HEK293 (cell line): ENCODE data around the gene ACP4.
A peak's percentile ranks its signal among the peaks of the same experiment; 100 is the strongest.

Source experiments
- CTCF ChIA-PET: fragments of 350-600 bp; formaldehyde crosslinking; extraction: SDS; loops from one replicate; lab custom pipeline; 2021; ENCODE audit warnings: antibody characterized with exemption; lab: Yijun Ruan, JAX
- POLR2A ChIA-PET: fragments of 300-600 bp; formaldehyde crosslinking; extraction: SDS; loops from one replicate; lab custom pipeline; 2020; ENCODE audit warnings: antibody characterized with exemption, inconsistent platforms; lab: Yijun Ruan, JAX
- H3K27ac ChIP-seq: fragments of 200-500 bp; sonication (Bioruptor generic); 2 replicates; pipeline ENCODE4 v1.5.1; 2014; ENCODE audit warnings: low read depth, low read length, control low read depth, inconsistent platforms; ENCODE audit errors: extremely low read depth
- H3K36me3 ChIP-seq, 2 experiments: fragments of 200-500 bp in 1 of 2; sonication (Bioruptor generic) in 1 of 2; 1 replicate in 1 of 2; 2 replicates in 1 of 2; pipeline ENCODE4 v1.5.1; 2014 to 2017; ENCODE audit warnings: inconsistent platforms in 2 of 2, low read length in 2 of 2; ENCODE audit not compliant: control insufficient read depth in 2 of 2, insufficient read depth in 1 of 2
- H3K4me1 ChIP-seq: fragments of 200-500 bp; sonication (Bioruptor generic); 2 replicates; pipeline ENCODE4 v1.5.1; 2014; ENCODE audit warnings: mild to moderate bottlenecking, low read length, inconsistent platforms; ENCODE audit not compliant: control insufficient read depth, insufficient read depth
- H3K4me3 ChIP-seq: 2 replicates; pipeline ENCODE4 v1.5.1; 2011; ENCODE audit warnings: low read depth, mild to moderate bottlenecking, control low read depth, low read length, moderate library complexity
- H3K9me3 ChIP-seq: fragments of 200-500 bp; sonication (Bioruptor generic); 2 replicates; pipeline ENCODE4 v1.5.1; 2014; ENCODE audit warnings: low read depth, low read length, inconsistent platforms; ENCODE audit not compliant: control insufficient read depth, insufficient read depth
- ZBTB17 ChIP-seq: fragments of 450-650 bp; formaldehyde crosslinking; IDR thresholded peaks from 2 replicates; pipeline ENCODE4 v1.5.1; 2016; ENCODE audit warnings: missing biosample characterization, missing genetic modification characterization
- ZFHX2 ChIP-seq: fragments of 450-650 bp; formaldehyde crosslinking; conservative IDR thresholded peaks from 2 replicates; pipeline ENCODE4 v1.5.1; 2016; ENCODE audit warnings: missing biosample characterization, missing genetic modification characterization
- ZNF621 ChIP-seq: fragments of 450-650 bp; formaldehyde crosslinking; IDR thresholded peaks from 2 replicates; pipeline ENCODE4 v1.5.1; 2017; ENCODE audit warnings: missing biosample characterization, missing genetic modification characterization
- ZNF623 ChIP-seq: fragments of 450-650 bp; formaldehyde crosslinking; IDR thresholded peaks from 2 replicates; pipeline ENCODE4 v1.5.1; 2016; ENCODE audit warnings: missing biosample characterization, missing genetic modification characterization
- ZNF768 ChIP-seq: fragments of 450-650 bp; formaldehyde crosslinking; IDR thresholded peaks from 2 replicates; pipeline ENCODE4 v1.5.1; 2018; ENCODE audit warnings: missing biosample characterization, mild to moderate bottlenecking, missing genetic modification characterization
- ZSCAN23 ChIP-seq: fragments of 450-650 bp; formaldehyde crosslinking; IDR thresholded peaks from 2 replicates; pipeline ENCODE4 v1.5.1; 2016; ENCODE audit warnings: missing biosample characterization, missing genetic modification characterization
- TF ChIP-seq, protein P1 (sequence below): fragments of 450-650 bp; formaldehyde crosslinking; IDR thresholded peaks from 2 replicates; pipeline ENCODE4 v1.5.1; 2016; ENCODE audit warnings: missing biosample characterization, missing genetic modification characterization
- TF ChIP-seq, protein P2 (sequence below): fragments of 450-650 bp; formaldehyde crosslinking; IDR thresholded peaks from 2 replicates; pipeline ENCODE4 v1.5.1; 2016; ENCODE audit warnings: missing biosample characterization, missing genetic modification characterization
- TF ChIP-seq, protein P3 (sequence below): fragments of 450-650 bp; formaldehyde crosslinking; IDR thresholded peaks from 2 replicates; pipeline ENCODE4 v1.5.1; 2016; ENCODE audit warnings: missing biosample characterization, missing genetic modification characterization
- TF ChIP-seq, protein P4 (sequence below): fragments of 450-650 bp; formaldehyde crosslinking; IDR thresholded peaks from 2 replicates; pipeline ENCODE4 v1.5.1; 2016; ENCODE audit warnings: missing biosample characterization, missing genetic modification characterization, borderline replicate concordance

Gene ACP4

DNA sequence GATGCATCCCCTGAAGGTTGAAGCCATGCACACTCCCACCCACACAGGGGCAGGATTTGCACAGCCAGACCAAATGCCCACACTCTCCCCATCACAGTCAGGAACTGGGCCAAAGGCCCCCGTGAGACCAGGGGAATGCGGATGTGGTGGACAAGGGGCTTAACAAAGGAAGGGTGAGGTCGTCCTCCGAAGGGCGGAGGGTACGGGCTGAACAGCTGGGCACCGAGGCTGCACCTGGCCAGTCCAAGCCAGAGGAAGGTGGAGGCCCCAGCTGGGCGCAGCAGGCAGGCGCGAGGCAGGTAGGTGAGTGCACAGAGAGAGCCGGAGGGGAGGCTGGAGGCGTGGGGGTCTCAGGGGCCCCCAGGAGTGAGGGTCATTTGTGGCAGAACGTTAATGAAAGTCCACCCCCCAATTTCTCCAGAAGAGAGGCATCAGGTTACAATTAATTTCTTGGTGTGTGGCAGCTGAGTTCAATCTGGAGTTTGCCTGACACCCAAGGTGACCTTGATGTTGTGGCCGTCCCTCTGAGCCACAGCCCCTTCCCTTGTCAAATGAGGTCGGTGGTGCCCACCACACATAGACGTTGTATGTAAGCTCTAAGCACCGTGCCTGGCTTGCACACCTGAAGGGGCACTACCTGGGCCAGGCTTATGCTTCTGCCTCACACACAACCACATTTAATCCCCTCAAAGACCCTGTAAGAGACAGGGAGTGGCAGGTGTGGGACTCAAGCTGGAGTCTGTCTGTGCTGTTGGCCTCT is 40.2 kb downstream of the ACP4 start:
- Histone ChIP-seq H3K36me3 (no peaks in the 10 kb centered on the region), H3K4me1 (no peaks in the 10 kb centered on the region; the same call in 1 of the 2 replicates), H3K4me3 (no peak overlapping the region), H3K27ac (no peak overlapping the region), H3K9me3 (no peaks in the 10 kb centered on the region)
- POLR2A ChIA-PET, result interaction anchor here (1.2 kb wide), 1 partner anchor 26 kb away, joined by 4 read pairs; no protein-coding TSS in a partner anchor
- CTCF ChIA-PET, result interaction anchor here (0.9 to 1.1 kb wide), 2 partner anchors 10 to 75 kb away, joined by 3 read pairs; no protein-coding TSS in a partner anchor
- TF ChIP-seq ZBTB17 (tag by site-specific recombination) (0 out of 2 replicates have a peak, but pooled peaks have one; percentile 2), ZFHX2 (tag by site-specific recombination) (peak; percentile 36; the same call in 1 of the 2 replicates)
- TF ChIP-seq, protein P1, sequence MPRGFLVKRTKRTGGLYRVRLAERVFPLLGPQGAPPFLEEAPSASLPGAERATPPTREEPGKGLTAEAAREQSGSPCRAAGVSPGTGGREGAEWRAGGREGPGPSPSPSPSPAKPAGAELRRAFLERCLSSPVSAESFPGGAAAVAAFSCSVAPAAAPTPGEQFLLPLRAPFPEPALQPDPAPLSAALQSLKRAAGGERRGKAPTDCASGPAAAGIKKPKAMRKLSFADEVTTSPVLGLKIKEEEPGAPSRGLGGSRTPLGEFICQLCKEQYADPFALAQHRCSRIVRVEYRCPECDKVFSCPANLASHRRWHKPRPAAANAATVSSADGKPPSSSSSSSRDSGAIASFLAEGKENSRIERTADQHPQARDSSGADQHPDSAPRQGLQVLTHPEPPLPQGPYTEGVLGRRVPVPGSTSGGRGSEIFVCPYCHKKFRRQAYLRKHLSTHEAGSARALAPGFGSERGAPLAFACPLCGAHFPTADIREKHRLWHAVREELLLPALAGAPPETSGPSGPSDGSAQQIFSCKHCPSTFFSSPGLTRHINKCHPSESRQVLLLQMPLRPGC, result no peak
- TF ChIP-seq, protein P2, sequence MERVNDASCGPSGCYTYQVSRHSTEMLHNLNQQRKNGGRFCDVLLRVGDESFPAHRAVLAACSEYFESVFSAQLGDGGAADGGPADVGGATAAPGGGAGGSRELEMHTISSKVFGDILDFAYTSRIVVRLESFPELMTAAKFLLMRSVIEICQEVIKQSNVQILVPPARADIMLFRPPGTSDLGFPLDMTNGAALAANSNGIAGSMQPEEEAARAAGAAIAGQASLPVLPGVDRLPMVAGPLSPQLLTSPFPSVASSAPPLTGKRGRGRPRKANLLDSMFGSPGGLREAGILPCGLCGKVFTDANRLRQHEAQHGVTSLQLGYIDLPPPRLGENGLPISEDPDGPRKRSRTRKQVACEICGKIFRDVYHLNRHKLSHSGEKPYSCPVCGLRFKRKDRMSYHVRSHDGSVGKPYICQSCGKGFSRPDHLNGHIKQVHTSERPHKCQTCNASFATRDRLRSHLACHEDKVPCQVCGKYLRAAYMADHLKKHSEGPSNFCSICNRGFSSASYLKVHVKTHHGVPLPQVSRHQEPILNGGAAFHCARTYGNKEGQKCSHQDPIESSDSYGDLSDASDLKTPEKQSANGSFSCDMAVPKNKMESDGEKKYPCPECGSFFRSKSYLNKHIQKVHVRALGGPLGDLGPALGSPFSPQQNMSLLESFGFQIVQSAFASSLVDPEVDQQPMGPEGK (tag by site-specific recombination), result no peak

DNA sequence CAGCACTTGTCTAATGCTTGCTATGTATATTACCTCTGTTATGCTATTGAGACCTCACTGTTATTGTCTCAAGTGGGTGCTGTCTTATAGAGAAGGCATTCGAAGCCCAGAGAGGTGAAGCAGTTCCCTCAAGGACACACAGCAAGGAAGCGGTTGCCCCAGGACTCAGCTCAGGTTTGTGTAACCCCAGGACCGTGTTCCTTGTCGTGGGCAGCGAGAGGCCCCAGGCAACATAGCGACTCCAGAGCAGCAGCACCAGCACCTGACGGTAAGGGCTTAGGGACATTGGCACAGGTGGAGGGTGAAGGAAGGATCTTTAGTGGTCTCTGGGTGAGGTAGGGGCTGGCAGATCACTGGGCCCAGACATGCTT is 40.8 kb downstream of the ACP4 start:
- CTCF ChIA-PET, result interaction anchor here (1.1 kb wide), 1 partner anchor 75 kb away, joined by 3 read pairs; no protein-coding TSS in a partner anchor
- Histone ChIP-seq H3K4me3 (no peak overlapping the region), H3K36me3 (no peaks in the 10 kb centered on the region), H3K27ac (no peak overlapping the region), H3K4me1 (no peaks in the 10 kb centered on the region; the same call in 1 of the 2 replicates), H3K9me3 (no peaks in the 10 kb centered on the region)
- TF ChIP-seq ZNF623 (tag by site-specific recombination) (peak; percentile 64), ZNF621 (tag by site-specific recombination) (no peak), ZSCAN23 (tag by site-specific recombination) (no peak), ZNF768 (peak; percentile 61; the same call in 1 of the 2 replicates)
- TF ChIP-seq, protein P3, sequence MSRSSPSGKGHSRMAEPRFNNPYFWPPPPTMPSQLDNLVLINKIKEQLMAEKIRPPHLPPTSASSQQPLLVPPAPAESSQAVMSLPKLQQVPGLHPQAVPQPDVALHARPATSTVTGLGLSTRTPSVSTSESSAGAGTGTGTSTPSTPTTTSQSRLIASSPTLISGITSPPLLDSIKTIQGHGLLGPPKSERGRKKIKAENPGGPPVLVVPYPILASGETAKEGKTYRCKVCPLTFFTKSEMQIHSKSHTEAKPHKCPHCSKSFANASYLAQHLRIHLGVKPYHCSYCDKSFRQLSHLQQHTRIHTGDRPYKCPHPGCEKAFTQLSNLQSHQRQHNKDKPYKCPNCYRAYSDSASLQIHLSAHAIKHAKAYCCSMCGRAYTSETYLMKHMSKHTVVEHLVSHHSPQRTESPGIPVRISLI (tag by site-specific recombination), result no peak
- TF ChIP-seq, protein P4, sequence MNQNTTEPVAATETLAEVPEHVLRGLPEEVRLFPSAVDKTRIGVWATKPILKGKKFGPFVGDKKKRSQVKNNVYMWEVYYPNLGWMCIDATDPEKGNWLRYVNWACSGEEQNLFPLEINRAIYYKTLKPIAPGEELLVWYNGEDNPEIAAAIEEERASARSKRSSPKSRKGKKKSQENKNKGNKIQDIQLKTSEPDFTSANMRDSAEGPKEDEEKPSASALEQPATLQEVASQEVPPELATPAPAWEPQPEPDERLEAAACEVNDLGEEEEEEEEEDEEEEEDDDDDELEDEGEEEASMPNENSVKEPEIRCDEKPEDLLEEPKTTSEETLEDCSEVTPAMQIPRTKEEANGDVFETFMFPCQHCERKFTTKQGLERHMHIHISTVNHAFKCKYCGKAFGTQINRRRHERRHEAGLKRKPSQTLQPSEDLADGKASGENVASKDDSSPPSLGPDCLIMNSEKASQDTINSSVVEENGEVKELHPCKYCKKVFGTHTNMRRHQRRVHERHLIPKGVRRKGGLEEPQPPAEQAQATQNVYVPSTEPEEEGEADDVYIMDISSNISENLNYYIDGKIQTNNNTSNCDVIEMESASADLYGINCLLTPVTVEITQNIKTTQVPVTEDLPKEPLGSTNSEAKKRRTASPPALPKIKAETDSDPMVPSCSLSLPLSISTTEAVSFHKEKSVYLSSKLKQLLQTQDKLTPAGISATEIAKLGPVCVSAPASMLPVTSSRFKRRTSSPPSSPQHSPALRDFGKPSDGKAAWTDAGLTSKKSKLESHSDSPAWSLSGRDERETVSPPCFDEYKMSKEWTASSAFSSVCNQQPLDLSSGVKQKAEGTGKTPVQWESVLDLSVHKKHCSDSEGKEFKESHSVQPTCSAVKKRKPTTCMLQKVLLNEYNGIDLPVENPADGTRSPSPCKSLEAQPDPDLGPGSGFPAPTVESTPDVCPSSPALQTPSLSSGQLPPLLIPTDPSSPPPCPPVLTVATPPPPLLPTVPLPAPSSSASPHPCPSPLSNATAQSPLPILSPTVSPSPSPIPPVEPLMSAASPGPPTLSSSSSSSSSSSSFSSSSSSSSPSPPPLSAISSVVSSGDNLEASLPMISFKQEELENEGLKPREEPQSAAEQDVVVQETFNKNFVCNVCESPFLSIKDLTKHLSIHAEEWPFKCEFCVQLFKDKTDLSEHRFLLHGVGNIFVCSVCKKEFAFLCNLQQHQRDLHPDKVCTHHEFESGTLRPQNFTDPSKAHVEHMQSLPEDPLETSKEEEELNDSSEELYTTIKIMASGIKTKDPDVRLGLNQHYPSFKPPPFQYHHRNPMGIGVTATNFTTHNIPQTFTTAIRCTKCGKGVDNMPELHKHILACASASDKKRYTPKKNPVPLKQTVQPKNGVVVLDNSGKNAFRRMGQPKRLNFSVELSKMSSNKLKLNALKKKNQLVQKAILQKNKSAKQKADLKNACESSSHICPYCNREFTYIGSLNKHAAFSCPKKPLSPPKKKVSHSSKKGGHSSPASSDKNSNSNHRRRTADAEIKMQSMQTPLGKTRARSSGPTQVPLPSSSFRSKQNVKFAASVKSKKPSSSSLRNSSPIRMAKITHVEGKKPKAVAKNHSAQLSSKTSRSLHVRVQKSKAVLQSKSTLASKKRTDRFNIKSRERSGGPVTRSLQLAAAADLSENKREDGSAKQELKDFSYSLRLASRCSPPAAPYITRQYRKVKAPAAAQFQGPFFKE (tag by site-specific recombination), result no peak
- POLR2A ChIA-PET, result interaction anchor here (1.2 kb wide), 1 partner anchor 26 kb away, joined by 4 read pairs; no protein-coding TSS in a partner anchor
